ENCODE measurements around the gene GRIK5.
A peak's percentile ranks its signal among the peaks of the same experiment; 100 is the strongest.

Gene GRIK5

GRCh38 chr19:42078058-42078457, 8.1 kb upstream of the GRIK5 start:
- DNase-seq (ENCODE audit: low read depth): no peak
- H3K4me3 ChIP-seq (ENCODE audit: low read depth, low read length): peak overlapping the region; percentile 93
- TF ChIP-seq CTCF (IDR thresholded peaks at IDR 0.05; ENCODE audit: low read depth, low read length): no peak
- TF ChIP-seq MYC (IDR thresholded peaks at IDR 0.05; ENCODE audit: low read depth, low read length): no peak
- no peak for TF ChIP-seq POLR2A (IDR thresholded peaks at IDR 0.05; ENCODE audit: extremely low read depth, insufficient read length)
- TF ChIP-seq MAX (IDR thresholded peaks at IDR 0.05; ENCODE audit: low read depth, low read length): no peak

- H3K4me3 ChIP-seq (ENCODE audit: low read depth, low read length): peak overlapping the region; percentile 93
- DNase-seq (ENCODE audit: low read depth): peak; percentile 78
- no peak for TF ChIP-seq CTCF (IDR thresholded peaks at IDR 0.05; ENCODE audit: low read depth, low read length)
- TF ChIP-seq POLR2A (IDR thresholded peaks at IDR 0.05; ENCODE audit: extremely low read depth, insufficient read length): peak; percentile 3
- TF ChIP-seq MAX (IDR thresholded peaks at IDR 0.05; ENCODE audit: low read depth, low read length): peak; percentile 23; the same call in 1 of the 2 replicates
- no peak for TF ChIP-seq MYC (IDR thresholded peaks at IDR 0.05; ENCODE audit: low read depth, low read length)
Observed at GRCh38 chr19:42076380-42076944, 6.5 kb upstream of the GRIK5 start.

- DNase-seq (ENCODE audit: low read depth): peak; percentile 98
- H3K4me3 ChIP-seq (ENCODE audit: low read depth, low read length): peak within 1 kb of the TSS; percentile 93
- TF ChIP-seq MAX (IDR thresholded peaks at IDR 0.05; ENCODE audit: low read depth, low read length): no peak
- peak; percentile 80 for TF ChIP-seq MYC (IDR thresholded peaks at IDR 0.05; ENCODE audit: low read depth, low read length)
- no peak for TF ChIP-seq CTCF (IDR thresholded peaks at IDR 0.05; ENCODE audit: low read depth, low read length)
- TF ChIP-seq POLR2A (IDR thresholded peaks at IDR 0.05; ENCODE audit: extremely low read depth, insufficient read length): peak; percentile 70
Observed at GRCh38 chr19:42075616-42076379, 5.8 kb upstream of the GRIK5 start, which contains the start of gene ZNF574. ZNF574 (plus strand) TSS chr19:42076166; CDS start chr19:42078607, 2,441 bp downstream.

GRCh38 chr19:42075364-42075615, 5.3 kb upstream of the GRIK5 start:
- H3K4me3 ChIP-seq (ENCODE audit: low read depth, low read length): peak overlapping the region; percentile 86
- no peak for TF ChIP-seq MAX (IDR thresholded peaks at IDR 0.05; ENCODE audit: low read depth, low read length)
- no peak for TF ChIP-seq POLR2A (IDR thresholded peaks at IDR 0.05; ENCODE audit: extremely low read depth, insufficient read length)
- no peak for TF ChIP-seq MYC (IDR thresholded peaks at IDR 0.05; ENCODE audit: low read depth, low read length)
- no peak for TF ChIP-seq CTCF (IDR thresholded peaks at IDR 0.05; ENCODE audit: low read depth, low read length)
- DNase-seq (ENCODE audit: low read depth): no peak

GRCh38 chr19:42074513-42075363, 4.7 kb upstream of the GRIK5 start:
- peak; percentile 47 for DNase-seq (ENCODE audit: low read depth)
- no peak for TF ChIP-seq MAX (IDR thresholded peaks at IDR 0.05; ENCODE audit: low read depth, low read length)
- TF ChIP-seq POLR2A (IDR thresholded peaks at IDR 0.05; ENCODE audit: extremely low read depth, insufficient read length): no peak
- TF ChIP-seq MYC (IDR thresholded peaks at IDR 0.05; ENCODE audit: low read depth, low read length): no peak
- no peak for TF ChIP-seq CTCF (IDR thresholded peaks at IDR 0.05; ENCODE audit: low read depth, low read length)

More at GRCh38 chr19:42074513-42075363, 4.7 kb upstream of the GRIK5 start:
- peak overlapping the region; percentile 86 for H3K4me3 ChIP-seq (ENCODE audit: low read depth, low read length)

Data from NB4 (cell line).